ENCODE data around the gene CDH4.

GRCh38 chr20:61771805-61772350, 519.8 kb downstream of the CDH4 start:
- TF ChIP-seq CTCF (IDR thresholded peaks at IDR 0.05; ENCODE audit: borderline replicate concordance, extremely low read depth, low read length, poor library complexity, severe bottlenecking) (no peak), EZH2 (IDR thresholded peaks at IDR 0.05; ENCODE audit: borderline replicate concordance, low read depth, low read length, severe bottlenecking) (no peak)
